ENCODE measurements around the gene C2orf68. TPM values are rescaled to one million over a fixed set of nuclear protein-coding genes. Genes with fewer than 3 reads are reported as not detected.
A peak's percentile ranks its signal among the peaks of the same experiment; 100 is the strongest.

C2orf68 gene
- total and polyA plus RNA-seq, 2 of the 13 experiments (the other 11 are each of a cell fraction or from before 2014, with no cell fraction given) = 47.1 to 77.4 TPM

DNA sequence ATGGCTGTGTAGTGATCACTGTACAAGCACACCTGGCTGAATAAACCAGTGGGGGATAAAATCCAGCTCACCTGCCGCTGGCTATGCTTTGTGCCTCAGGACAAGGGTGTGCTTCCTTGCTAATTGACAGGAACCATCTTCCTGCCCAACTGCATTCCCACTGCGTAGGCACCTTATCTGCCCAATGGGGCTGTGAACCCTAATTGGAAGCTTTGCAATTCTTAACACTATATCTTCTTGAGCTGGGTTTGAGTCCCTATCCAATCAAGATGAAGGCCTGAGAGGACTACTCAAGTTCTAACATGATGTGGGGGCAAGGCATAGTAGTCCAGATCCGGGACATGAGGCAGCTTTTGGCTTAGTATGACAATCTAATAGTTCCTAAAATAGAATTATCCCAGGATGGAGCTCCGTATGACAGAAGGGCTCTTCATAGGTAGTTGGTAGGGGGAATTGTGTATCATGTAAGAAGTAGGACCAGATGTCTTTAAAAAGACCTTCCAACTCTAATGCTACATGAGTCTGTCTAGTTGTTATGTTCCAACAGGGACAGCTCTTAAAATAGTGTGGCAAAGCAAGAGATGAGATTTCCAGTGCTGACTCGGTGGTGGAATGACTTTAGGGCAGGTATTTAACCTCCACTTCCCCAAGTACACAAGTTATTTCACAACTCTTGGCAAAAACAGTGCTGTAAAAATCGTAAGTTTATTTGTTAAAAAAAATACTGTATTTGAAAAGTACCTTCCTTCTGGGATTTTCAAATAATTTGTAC is 7.1 kb downstream of the C2orf68 start (continued):
- TF ChIP-seq, protein P1, sequence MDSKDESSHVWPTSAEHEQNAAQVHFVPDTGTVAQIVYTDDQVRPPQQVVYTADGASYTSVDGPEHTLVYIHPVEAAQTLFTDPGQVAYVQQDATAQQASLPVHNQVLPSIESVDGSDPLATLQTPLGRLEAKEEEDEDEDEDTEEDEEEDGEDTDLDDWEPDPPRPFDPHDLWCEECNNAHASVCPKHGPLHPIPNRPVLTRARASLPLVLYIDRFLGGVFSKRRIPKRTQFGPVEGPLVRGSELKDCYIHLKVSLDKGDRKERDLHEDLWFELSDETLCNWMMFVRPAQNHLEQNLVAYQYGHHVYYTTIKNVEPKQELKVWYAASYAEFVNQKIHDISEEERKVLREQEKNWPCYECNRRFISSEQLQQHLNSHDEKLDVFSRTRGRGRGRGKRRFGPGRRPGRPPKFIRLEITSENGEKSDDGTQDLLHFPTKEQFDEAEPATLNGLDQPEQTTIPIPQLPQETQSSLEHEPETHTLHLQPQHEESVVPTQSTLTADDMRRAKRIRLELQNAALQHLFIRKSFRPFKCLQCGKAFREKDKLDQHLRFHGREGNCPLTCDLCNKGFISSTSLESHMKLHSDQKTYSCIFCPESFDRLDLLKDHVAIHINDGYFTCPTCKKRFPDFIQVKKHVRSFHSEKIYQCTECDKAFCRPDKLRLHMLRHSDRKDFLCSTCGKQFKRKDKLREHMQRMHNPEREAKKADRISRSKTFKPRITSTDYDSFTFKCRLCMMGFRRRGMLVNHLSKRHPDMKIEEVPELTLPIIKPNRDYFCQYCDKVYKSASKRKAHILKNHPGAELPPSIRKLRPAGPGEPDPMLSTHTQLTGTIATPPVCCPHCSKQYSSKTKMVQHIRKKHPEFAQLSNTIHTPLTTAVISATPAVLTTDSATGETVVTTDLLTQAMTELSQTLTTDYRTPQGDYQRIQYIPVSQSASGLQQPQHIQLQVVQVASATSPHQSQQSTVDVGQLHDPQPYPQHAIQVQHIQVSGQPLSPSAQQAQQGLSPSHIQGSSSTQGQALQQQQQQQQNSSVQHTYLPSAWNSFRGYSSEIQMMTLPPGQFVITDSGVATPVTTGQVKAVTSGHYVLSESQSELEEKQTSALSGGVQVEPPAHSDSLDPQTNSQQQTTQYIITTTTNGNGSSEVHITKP (CRISPR knock-in tag; IDR thresholded peaks at IDR 0.05; ENCODE audit: low read depth) = no peak
- TF ChIP-seq NFRKB (IDR thresholded peaks at IDR 0.05) = no peak
- 0 out of 2 replicates have a peak, but pooled peaks have one; percentile 1 for TF ChIP-seq DNMT3B (CRISPR knock-in tag; conservative IDR thresholded peaks at IDR 0.05)
- no peak for TF ChIP-seq FOSL1 (CRISPR knock-in tag; IDR thresholded peaks at IDR 0.05; ENCODE audit: borderline replicate concordance)
- TF ChIP-seq SP140L (CRISPR knock-in tag; IDR thresholded peaks at IDR 0.05; ENCODE audit: borderline replicate concordance) = no peak
- TF ChIP-seq SRSF1 (optimal IDR thresholded peaks at IDR 0.05; ENCODE audit: low read depth, low read length) = no peak
- no peak for TF ChIP-seq CCDC6 (CRISPR knock-in tag; IDR thresholded peaks at IDR 0.05)
- no peak for TF ChIP-seq ZNF224 (CRISPR knock-in tag; IDR thresholded peaks at IDR 0.05)
- TF ChIP-seq FOXC1 (CRISPR knock-in tag; IDR thresholded peaks at IDR 0.05; ENCODE audit: borderline replicate concordance) = no peak
- TF ChIP-seq, protein P2, sequence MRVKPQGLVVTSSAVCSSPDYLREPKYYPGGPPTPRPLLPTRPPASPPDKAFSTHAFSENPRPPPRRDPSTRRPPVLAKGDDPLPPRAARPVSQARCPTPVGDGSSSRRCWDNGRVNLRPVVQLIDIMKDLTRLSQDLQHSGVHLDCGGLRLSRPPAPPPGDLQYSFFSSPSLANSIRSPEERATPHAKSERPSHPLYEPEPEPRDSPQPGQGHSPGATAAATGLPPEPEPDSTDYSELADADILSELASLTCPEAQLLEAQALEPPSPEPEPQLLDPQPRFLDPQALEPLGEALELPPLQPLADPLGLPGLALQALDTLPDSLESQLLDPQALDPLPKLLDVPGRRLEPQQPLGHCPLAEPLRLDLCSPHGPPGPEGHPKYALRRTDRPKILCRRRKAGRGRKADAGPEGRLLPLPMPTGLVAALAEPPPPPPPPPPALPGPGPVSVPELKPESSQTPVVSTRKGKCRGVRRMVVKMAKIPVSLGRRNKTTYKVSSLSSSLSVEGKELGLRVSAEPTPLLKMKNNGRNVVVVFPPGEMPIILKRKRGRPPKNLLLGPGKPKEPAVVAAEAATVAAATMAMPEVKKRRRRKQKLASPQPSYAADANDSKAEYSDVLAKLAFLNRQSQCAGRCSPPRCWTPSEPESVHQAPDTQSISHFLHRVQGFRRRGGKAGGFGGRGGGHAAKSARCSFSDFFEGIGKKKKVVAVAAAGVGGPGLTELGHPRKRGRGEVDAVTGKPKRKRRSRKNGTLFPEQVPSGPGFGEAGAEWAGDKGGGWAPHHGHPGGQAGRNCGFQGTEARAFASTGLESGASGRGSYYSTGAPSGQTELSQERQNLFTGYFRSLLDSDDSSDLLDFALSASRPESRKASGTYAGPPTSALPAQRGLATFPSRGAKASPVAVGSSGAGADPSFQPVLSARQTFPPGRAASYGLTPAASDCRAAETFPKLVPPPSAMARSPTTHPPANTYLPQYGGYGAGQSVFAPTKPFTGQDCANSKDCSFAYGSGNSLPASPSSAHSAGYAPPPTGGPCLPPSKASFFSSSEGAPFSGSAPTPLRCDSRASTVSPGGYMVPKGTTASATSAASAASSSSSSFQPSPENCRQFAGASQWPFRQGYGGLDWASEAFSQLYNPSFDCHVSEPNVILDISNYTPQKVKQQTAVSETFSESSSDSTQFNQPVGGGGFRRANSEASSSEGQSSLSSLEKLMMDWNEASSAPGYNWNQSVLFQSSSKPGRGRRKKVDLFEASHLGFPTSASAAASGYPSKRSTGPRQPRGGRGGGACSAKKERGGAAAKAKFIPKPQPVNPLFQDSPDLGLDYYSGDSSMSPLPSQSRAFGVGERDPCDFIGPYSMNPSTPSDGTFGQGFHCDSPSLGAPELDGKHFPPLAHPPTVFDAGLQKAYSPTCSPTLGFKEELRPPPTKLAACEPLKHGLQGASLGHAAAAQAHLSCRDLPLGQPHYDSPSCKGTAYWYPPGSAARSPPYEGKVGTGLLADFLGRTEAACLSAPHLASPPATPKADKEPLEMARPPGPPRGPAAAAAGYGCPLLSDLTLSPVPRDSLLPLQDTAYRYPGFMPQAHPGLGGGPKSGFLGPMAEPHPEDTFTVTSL (CRISPR knock-in tag; IDR thresholded peaks at IDR 0.05; ENCODE audit: borderline replicate concordance) = no peak
- TF ChIP-seq ZC3H13 (CRISPR knock-in tag; IDR thresholded peaks at IDR 0.05) = peak; percentile 44; the same call in 1 of the 2 replicates
- TF ChIP-seq SSRP1 (CRISPR knock-in tag; IDR thresholded peaks at IDR 0.05) = peak; percentile 75; the same call in 1 of the 2 replicates
- TF ChIP-seq, protein P3, sequence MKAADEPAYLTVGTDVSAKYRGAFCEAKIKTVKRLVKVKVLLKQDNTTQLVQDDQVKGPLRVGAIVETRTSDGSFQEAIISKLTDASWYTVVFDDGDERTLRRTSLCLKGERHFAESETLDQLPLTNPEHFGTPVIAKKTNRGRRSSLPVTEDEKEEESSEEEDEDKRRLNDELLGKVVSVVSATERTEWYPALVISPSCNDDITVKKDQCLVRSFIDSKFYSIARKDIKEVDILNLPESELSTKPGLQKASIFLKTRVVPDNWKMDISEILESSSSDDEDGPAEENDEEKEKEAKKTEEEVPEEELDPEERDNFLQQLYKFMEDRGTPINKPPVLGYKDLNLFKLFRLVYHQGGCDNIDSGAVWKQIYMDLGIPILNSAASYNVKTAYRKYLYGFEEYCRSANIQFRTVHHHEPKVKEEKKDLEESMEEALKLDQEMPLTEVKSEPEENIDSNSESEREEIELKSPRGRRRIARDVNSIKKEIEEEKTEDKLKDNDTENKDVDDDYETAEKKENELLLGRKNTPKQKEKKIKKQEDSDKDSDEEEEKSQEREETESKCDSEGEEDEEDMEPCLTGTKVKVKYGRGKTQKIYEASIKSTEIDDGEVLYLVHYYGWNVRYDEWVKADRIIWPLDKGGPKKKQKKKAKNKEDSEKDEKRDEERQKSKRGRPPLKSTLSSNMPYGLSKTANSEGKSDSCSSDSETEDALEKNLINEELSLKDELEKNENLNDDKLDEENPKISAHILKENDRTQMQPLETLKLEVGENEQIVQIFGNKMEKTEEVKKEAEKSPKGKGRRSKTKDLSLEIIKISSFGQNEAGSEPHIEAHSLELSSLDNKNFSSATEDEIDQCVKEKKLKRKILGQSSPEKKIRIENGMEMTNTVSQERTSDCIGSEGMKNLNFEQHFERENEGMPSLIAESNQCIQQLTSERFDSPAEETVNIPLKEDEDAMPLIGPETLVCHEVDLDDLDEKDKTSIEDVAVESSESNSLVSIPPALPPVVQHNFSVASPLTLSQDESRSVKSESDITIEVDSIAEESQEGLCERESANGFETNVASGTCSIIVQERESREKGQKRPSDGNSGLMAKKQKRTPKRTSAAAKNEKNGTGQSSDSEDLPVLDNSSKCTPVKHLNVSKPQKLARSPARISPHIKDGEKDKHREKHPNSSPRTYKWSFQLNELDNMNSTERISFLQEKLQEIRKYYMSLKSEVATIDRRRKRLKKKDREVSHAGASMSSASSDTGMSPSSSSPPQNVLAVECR (CRISPR knock-in tag; IDR thresholded peaks at IDR 0.05; ENCODE audit: borderline replicate concordance) = 0 out of 2 replicates have a peak, but pooled peaks have one; percentile 5
